BJ (cell line): ENCODE measurements around the gene NOS1AP. TPM values are rescaled to one million over a fixed set of nuclear protein-coding genes. Genes with fewer than 3 reads are reported as not detected.
"Not testable (repeated sequence)": the region's sequence is repeated elsewhere in the genome, so short reads cannot be mapped to it uniquely, and the experiment has no call there.

Experiments used
- CTCF ChIA-PET: fragments of 350-600 bp; formaldehyde crosslinking; extraction: SDS; loops from one replicate; lab custom pipeline; 2021; ENCODE audit warnings: antibody characterized with exemption, inconsistent platforms; lab: Yijun Ruan, JAX
- POLR2A ChIA-PET: fragments of 300-600 bp; sonication (Branson Sonifier 250); formaldehyde crosslinking; extraction: SDS; loops from one replicate; lab custom pipeline; 2021; ENCODE audit warnings: antibody characterized with exemption; lab: Charles Lee
- DNase-seq: peaks from one replicate; pipeline ENCODE4 v3.0.0-alpha.2; 2011; ENCODE audit warnings: low read depth
- H3K27me3 ChIP-seq: 2 replicates; pipeline ENCODE4 v1.6.0; 2011; ENCODE audit warnings: low read length; ENCODE audit not compliant: control insufficient read depth, insufficient read depth
- H3K36me3 ChIP-seq: 2 replicates; pipeline ENCODE4 v1.5.1; 2011; ENCODE audit warnings: low read length; ENCODE audit not compliant: control insufficient read depth, insufficient read depth
- H3K4me3 ChIP-seq: 2 replicates; pipeline ENCODE4 v1.5.1; 2011; ENCODE audit warnings: low read depth, mild to moderate bottlenecking, control low read depth, low read length
- polyA plus RNA-seq: library from polyadenylated mRNA; depleted of rRNA; stranded (reverse); fragments of >200 nt; gene quantifications from 2 replicates; pipeline ENCODE4 v1.2.3, GENCODE V29; 2011
- TF ChIP-seq, protein P1 (sequence below): IDR thresholded peaks from 2 replicates; pipeline ENCODE4 v1.5.1; 2011; ENCODE audit warnings: low read depth, mild to moderate bottlenecking, control low read depth, inconsistent platforms, low read length, moderate library complexity; ENCODE audit not compliant: insufficient read depth

Gene NOS1AP
- polyA plus RNA-seq, 1 experiment = 0.50 TPM

GRCh38 chr1:162169031-162169790 lies 99.7 kb downstream of the NOS1AP start:
- peak; percentile 23 for DNase-seq
- POLR2A ChIA-PET = no interaction called here
- TF ChIP-seq, protein P1, sequence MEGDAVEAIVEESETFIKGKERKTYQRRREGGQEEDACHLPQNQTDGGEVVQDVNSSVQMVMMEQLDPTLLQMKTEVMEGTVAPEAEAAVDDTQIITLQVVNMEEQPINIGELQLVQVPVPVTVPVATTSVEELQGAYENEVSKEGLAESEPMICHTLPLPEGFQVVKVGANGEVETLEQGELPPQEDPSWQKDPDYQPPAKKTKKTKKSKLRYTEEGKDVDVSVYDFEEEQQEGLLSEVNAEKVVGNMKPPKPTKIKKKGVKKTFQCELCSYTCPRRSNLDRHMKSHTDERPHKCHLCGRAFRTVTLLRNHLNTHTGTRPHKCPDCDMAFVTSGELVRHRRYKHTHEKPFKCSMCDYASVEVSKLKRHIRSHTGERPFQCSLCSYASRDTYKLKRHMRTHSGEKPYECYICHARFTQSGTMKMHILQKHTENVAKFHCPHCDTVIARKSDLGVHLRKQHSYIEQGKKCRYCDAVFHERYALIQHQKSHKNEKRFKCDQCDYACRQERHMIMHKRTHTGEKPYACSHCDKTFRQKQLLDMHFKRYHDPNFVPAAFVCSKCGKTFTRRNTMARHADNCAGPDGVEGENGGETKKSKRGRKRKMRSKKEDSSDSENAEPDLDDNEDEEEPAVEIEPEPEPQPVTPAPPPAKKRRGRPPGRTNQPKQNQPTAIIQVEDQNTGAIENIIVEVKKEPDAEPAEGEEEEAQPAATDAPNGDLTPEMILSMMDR = peak; percentile 26; the same call in 1 of the 2 replicates

GRCh38 chr1:162171111-162171510 lies 101.6 kb downstream of the NOS1AP start:
- Histone ChIP-seq H3K27me3 (peaks cover 1% of the 10 kb centered on the region; the same call in 1 of the 2 replicates), H3K36me3 (no peaks in the 10 kb centered on the region), H3K4me3 (no peak overlapping the region)
- DNase-seq = peak; percentile 21
- TF ChIP-seq, protein P1 = no peak
- CTCF ChIA-PET = no interaction called here
- POLR2A ChIA-PET = no interaction called here

More at GRCh38 chr1:162169031-162169790, 99.7 kb downstream of the NOS1AP start:
- Histone ChIP-seq H3K4me3 (no peak overlapping the region), H3K27me3 (peaks cover 1% of the 10 kb centered on the region; the same call in 1 of the 2 replicates), H3K36me3 (no peaks in the 10 kb centered on the region)
- CTCF ChIA-PET = interaction anchor here (1.1 kb wide), 1 partner anchor 61 kb away, joined by 3 read pairs; no protein-coding TSS in a partner anchor

DNA sequence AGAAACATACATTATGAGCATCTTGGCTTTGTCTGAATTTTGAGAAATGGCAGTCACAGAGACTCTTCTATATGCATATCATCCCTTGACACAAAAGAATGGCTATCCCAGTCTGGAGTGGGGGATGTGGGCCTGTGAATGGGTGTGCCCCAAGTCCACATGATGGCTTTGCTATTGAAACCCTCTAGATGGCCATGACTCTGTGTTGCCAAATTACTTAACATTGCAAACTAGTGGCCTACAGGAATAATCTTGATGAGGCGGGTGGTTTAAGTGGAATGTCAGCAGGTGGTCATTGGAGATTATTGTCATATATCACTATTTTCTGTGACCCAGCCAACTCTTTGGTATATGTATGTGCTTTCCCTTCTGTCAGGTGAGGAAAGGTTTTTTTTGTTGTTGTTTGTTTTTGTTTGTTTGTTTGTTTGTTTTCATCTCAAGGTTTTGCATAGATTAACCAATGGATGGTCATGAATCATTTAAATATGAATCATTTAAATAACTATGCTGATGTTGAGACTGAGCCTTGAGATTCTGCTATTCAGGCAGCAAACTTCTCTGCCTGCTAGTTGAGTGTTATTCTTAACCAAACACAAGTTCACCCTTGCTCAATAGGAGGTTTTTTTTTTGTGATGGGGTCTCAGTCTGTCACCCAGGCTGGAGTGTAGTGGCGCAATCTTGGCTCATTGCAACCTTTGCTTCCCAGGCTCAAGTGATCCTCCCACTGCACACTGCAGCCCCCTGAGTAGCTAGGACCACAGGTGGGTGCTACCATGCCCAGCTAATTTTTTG lies 103.0 kb downstream of the NOS1AP start:
- TF ChIP-seq, protein P1 = no peak
- Histone ChIP-seq H3K27me3 (no peaks in the 10 kb centered on the region), H3K36me3 (no peaks in the 10 kb centered on the region), H3K4me3 (no peak overlapping the region)
- ChIA-PET POLR2A (no interaction called here), CTCF (no interaction called here)
- no peak for DNase-seq

DNA sequence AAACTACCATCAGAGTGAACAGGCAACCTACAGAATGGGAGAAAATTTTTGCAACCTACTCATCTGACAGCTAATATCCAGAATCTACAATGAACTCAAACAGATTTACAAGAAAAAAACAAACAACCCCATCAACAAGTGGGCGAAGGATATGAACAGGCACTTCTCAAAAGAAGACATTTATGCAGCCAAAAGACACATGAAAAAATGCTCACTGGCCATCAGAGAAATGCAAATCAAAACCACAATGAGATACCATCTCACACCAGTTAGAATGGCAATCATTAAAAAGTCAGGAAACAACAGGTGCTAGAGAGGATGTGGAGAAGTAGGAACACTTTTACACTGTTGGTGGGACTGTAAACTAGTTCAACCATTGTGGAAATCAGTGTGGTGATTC lies 104.1 kb downstream of the NOS1AP start:
- CTCF ChIA-PET, H3K36me3 ChIP-seq, H3K27me3 ChIP-seq, H3K4me3 ChIP-seq, POLR2A ChIA-PET, DNase-seq: not testable (repeated sequence)

DNA sequence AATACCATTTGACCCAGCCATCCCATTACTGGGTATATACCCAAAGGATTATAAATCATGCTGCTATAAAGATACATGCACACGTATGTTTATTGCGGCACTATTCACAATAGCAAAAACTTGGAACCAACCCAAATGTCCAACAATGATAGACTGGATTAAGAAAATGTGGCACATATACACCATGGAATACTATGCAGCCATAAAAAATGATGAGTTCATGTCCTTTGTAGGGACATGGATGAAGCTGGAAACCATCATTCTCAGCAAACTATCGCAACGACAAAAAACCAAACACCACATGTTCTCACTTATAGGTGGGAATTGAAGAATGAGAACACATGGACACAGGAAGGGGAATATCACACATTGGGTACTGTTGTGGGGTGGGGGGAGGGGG lies 104.5 kb downstream of the NOS1AP start:
- H3K4me3 ChIP-seq, H3K27me3 ChIP-seq, POLR2A ChIA-PET, H3K36me3 ChIP-seq, CTCF ChIA-PET, DNase-seq: not testable (repeated sequence)

- DNase-seq = no peak
- TF ChIP-seq, protein P1 = no peak
- CTCF ChIA-PET = no interaction called here
- no peaks in the 10 kb centered on the region for H3K36me3 ChIP-seq
- no peak overlapping the region for H3K4me3 ChIP-seq
- POLR2A ChIA-PET = no interaction called here
- no peaks in the 10 kb centered on the region for H3K27me3 ChIP-seq
Measured at GRCh38 chr1:162175379-162176081, 106.0 kb downstream of the NOS1AP start.
